GM23338 (cell line): ENCODE data around the gene RYR2. TPM values are rescaled to one million over a fixed set of nuclear protein-coding genes. Genes with fewer than 3 reads are reported as not detected.

Experiments
- ATAC-seq: fragments of 200-7000 bp; cut with Tn5 transposase; 3 replicates; pipeline ENCODE4 v1.9.1; 2020
- DNase-seq: peaks from one replicate; pipeline ENCODE4 v3.0.0-alpha.2; 2015; ENCODE audit warnings: low spot score
- H2AFZ ChIP-seq: fragments of 200-600 bp; sonication (generic); 2 replicates; pipeline ENCODE4 v1.8.0; 2016; ENCODE audit warnings: antibody characterized with exemption, mild to moderate bottlenecking, moderate library complexity
- H3F3A ChIP-seq: fragments of 200-600 bp; sonication (generic); replicated peaks from 2 replicates; pipeline ENCODE4 v1.8.0; 2017; ENCODE audit warnings: antibody characterized with exemption, mixed run types, low read depth
- H3K27ac ChIP-seq: fragments of 200-600 bp; sonication (generic); 2 replicates; pipeline ENCODE4 v1.6.1; 2016; ENCODE audit warnings: low read depth
- H3K27me3 ChIP-seq: fragments of 200-600 bp; sonication (generic); 2 replicates; pipeline ENCODE4 v1.8.0; 2016; ENCODE audit warnings: mild to moderate bottlenecking, mixed run types, moderate library complexity; ENCODE audit not compliant: insufficient read depth
- H3K36me3 ChIP-seq: fragments of 200-600 bp; sonication (generic); 2 replicates; pipeline ENCODE4 v1.8.0; 2016; ENCODE audit warnings: mild to moderate bottlenecking; ENCODE audit not compliant: insufficient read depth
- H3K4me1 ChIP-seq: fragments of 200-600 bp; sonication (generic); 2 replicates; pipeline ENCODE4 v1.8.0; 2016; ENCODE audit warnings: mild to moderate bottlenecking, moderate library complexity; ENCODE audit not compliant: insufficient read depth
- H3K4me2 ChIP-seq: fragments of 200-600 bp; sonication (generic); 2 replicates; pipeline ENCODE4 v1.7.1; 2017; ENCODE audit warnings: mixed run types
- H3K4me3 ChIP-seq: fragments of 200-600 bp; sonication (generic); 2 replicates; pipeline ENCODE4 v1.6.1; 2016; ENCODE audit warnings: mixed run types
- H3K79me2 ChIP-seq: fragments of 200-600 bp; sonication (generic); replicated peaks from 2 replicates; pipeline ENCODE4 v1.8.0; 2017; ENCODE audit warnings: mild to moderate bottlenecking; ENCODE audit not compliant: insufficient read depth
- H3K9me2 ChIP-seq: fragments of 200-600 bp; sonication (generic); 2 replicates; pipeline ENCODE4 v1.8.0; 2017; ENCODE audit not compliant: insufficient read depth
- H4K20me1 ChIP-seq: fragments of 200-600 bp; sonication (generic); replicated peaks from 2 replicates; pipeline ENCODE4 v1.8.0; 2017; ENCODE audit warnings: mild to moderate bottlenecking; ENCODE audit not compliant: insufficient read depth
- H3K27ac Mint-ChIP-seq: 2 replicates; pipeline ENCODE4 v1.8.0; 2020; ENCODE audit warnings: inconsistent platforms, mild to moderate bottlenecking, moderate library complexity, mixed read lengths
- H3K27me3 Mint-ChIP-seq: 3 replicates; pipeline ENCODE4 v1.8.0; 2022; ENCODE audit warnings: low read depth, mild to moderate bottlenecking, moderate library complexity, mixed read lengths, inconsistent platforms; ENCODE audit not compliant: insufficient read depth, poor library complexity
- H3K36me3 Mint-ChIP-seq: 3 replicates; pipeline ENCODE4 v1.8.0; 2021; ENCODE audit warnings: low read depth, mild to moderate bottlenecking, inconsistent platforms, moderate library complexity, mixed read lengths
- H3K4me1 Mint-ChIP-seq: 3 replicates; pipeline ENCODE4 v1.8.0; 2020; ENCODE audit warnings: mild to moderate bottlenecking, inconsistent platforms, mixed read lengths
- H3K4me3 Mint-ChIP-seq: 3 replicates; pipeline ENCODE4 v1.8.0; 2021; ENCODE audit warnings: moderate library complexity, mild to moderate bottlenecking, inconsistent platforms, mixed read lengths
- H3K9me3 Mint-ChIP-seq: 3 replicates; pipeline ENCODE4 v1.8.0; 2020; ENCODE audit warnings: moderate library complexity, mild to moderate bottlenecking, inconsistent platforms, mixed read lengths
- CREB1 ChIP-seq: fragments of 250-450 bp; sonication (Bioruptor Pico); IDR thresholded peaks from 2 replicates; pipeline ENCODE4 v1.5.0; 2020; ENCODE audit warnings: low read depth, mild to moderate bottlenecking, moderate library complexity
- REST ChIP-seq: IDR thresholded peaks from one replicate; pipeline ENCODE4 v1.6.1; 2018; ENCODE audit warnings: antibody characterized with exemption; ENCODE audit not compliant: unreplicated experiment
- ZNF462 ChIP-seq: fragments of 250-450 bp; sonication (Bioruptor Pico); IDR thresholded peaks from 2 replicates; pipeline ENCODE4 v1.5.0; 2020; ENCODE audit warnings: mild to moderate bottlenecking, moderate library complexity
- polyA plus RNA-seq: library from polyadenylated mRNA; unstranded; fragments of >200 nt; fragmentation: Nextera tagmentation; extraction: Ambion mirVana; gene quantifications from 2 replicates; pipeline ENCODE4 v1.2.1, GENCODE V29; 2016
- total RNA-seq: library from RNA; depleted of rRNA; stranded (reverse); fragments of >200 nt; shearing (Covaris generic); gene quantifications from 2 replicates; pipeline ENCODE4 v1.2.3, GENCODE V29; 2014
- TF ChIP-seq, protein P1 (sequence below), 2 experiments: fragments of 200-600 bp in 1 of 2; sonication (generic) in 1 of 2; conservative IDR thresholded peaks; 2 replicates each; pipeline versions ENCODE4 v1.5.1 to v1.6.1; 2016 to 2017; ENCODE audit warnings: antibody characterized with exemption in 2 of 2, low read depth in 2 of 2, mild to moderate bottlenecking in 2 of 2, moderate library complexity in 1 of 2

RYR2 gene
- total and polyA plus RNA-seq, 2 experiments from 2014 or later: 8.9 to 10.0 TPM

DNA sequence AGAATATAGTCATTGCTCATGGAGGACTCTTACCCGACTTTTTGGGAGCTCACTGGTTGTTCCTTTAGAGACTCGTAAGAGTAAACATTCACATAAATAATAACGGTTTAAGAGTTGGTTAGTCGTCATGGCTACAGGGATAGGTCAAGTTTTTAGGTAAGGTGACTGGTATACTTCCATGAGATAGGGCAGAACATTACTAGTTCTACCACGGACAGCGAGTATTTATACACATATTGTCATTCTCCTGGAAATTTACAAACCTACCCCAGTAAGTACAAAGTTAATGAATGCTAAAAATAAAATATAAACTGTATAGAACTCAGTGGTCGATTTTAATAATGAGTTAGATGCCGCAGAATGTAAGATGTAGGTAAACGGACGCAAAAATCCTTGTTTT is 1.2 kb upstream of the RYR2 start (continued):
- no peak for TF ChIP-seq ZNF462 (CRISPR knock-in tag)
- TF ChIP-seq CREB1 (CRISPR knock-in tag): no peak

- Mint-ChIP-seq H3K36me3 (peaks cover 5% of the 10 kb centered on the region; the same call in 1 of the 3 replicates), H3K27ac (no peak overlapping the region), H3K9me3 (no peaks in the 10 kb centered on the region; the same call in 1 of the 3 replicates), H3K4me3 (peak overlapping the region; percentile 75), H3K4me1 (peaks cover 26% of the 10 kb centered on the region), H3K27me3 (peaks cover 29% of the 10 kb centered on the region)
- peaks cover 48% of the 10 kb centered on the region for H3K27me3 ChIP-seq
- H3F3A ChIP-seq: peaks cover 5% of the 10 kb centered on the region; the same call in 1 of the 2 replicates
- peak overlapping the region; percentile 90 for H3K4me2 ChIP-seq
- H2AFZ ChIP-seq: peak overlapping the region; percentile 83; the same call in 1 of the 2 replicates
- H3K27ac ChIP-seq: no peak overlapping the region
- ATAC-seq (no peak), DNase-seq (no peak)
- no peaks in the 10 kb centered on the region for H3K9me2 ChIP-seq
- peak overlapping the region; percentile 62 for H3K4me3 ChIP-seq
- H3K4me1 ChIP-seq: peaks cover 36% of the 10 kb centered on the region
- no peaks in the 10 kb centered on the region for H3K36me3 ChIP-seq
- peaks cover 30% of the 10 kb centered on the region for H3K79me2 ChIP-seq
- H4K20me1 ChIP-seq: no peaks in the 10 kb centered on the region
- no peak for TF ChIP-seq REST
- TF ChIP-seq, protein P1, sequence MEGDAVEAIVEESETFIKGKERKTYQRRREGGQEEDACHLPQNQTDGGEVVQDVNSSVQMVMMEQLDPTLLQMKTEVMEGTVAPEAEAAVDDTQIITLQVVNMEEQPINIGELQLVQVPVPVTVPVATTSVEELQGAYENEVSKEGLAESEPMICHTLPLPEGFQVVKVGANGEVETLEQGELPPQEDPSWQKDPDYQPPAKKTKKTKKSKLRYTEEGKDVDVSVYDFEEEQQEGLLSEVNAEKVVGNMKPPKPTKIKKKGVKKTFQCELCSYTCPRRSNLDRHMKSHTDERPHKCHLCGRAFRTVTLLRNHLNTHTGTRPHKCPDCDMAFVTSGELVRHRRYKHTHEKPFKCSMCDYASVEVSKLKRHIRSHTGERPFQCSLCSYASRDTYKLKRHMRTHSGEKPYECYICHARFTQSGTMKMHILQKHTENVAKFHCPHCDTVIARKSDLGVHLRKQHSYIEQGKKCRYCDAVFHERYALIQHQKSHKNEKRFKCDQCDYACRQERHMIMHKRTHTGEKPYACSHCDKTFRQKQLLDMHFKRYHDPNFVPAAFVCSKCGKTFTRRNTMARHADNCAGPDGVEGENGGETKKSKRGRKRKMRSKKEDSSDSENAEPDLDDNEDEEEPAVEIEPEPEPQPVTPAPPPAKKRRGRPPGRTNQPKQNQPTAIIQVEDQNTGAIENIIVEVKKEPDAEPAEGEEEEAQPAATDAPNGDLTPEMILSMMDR (conservative IDR thresholded peaks at IDR 0.05; ENCODE audit: low read depth in 2 of 2): no peak
These were observed 556 bp upstream of the RYR2 start for GRCh38 chr1:237041461-237041794.
